ENCODE data around the gene LGI2.
A peak's percentile ranks its signal among the peaks of the same experiment; 100 is the strongest.
"Not testable (repeated sequence)": the region's sequence is repeated elsewhere in the genome, so short reads cannot be mapped to it uniquely, and the experiment has no call there.

LGI2 gene

GRCh38 chr4:25050370-25051078 is 19.8 kb upstream of the LGI2 start:
- DNase-seq (ENCODE audit: low spot score): no peak

GRCh38 chr4:25043548-25043947 is 12.8 kb upstream of the LGI2 start:
- no peak for DNase-seq (ENCODE audit: low spot score)

- no peak for DNase-seq (ENCODE audit: low spot score)
These were observed 2.8 kb upstream of the LGI2 start for GRCh38 chr4:25033526-25033925.

- peak; percentile 24 for DNase-seq (ENCODE audit: low spot score)
These were observed 1.4 kb upstream of the LGI2 start for GRCh38 chr4:25032126-25032525.

- DNase-seq (ENCODE audit: low spot score): no peak
These were observed 403 bp upstream of the LGI2 start for GRCh38 chr4:25031077-25031621.

GRCh38 chr4:25029479-25030276 is 1.1 kb downstream of the LGI2 start:
- no peak for DNase-seq (ENCODE audit: low spot score)

- no peak for DNase-seq (ENCODE audit: low spot score)
These were observed 1.9 kb downstream of the LGI2 start for GRCh38 chr4:25028851-25029250.

- no peak for DNase-seq (ENCODE audit: low spot score)
These were observed 8.0 kb downstream of the LGI2 start for GRCh38 chr4:25022766-25023165.

GRCh38 chr4:25021216-25021615 is 9.5 kb downstream of the LGI2 start:
- no peak for DNase-seq (ENCODE audit: low spot score)

- peak; percentile 59 for DNase-seq (ENCODE audit: low spot score)
These were observed 10.5 kb downstream of the LGI2 start for GRCh38 chr4:25020236-25020635.

GRCh38 chr4:25019501-25019900 is 11.2 kb downstream of the LGI2 start:
- DNase-seq (ENCODE audit: low spot score): no peak

- no peak for DNase-seq (ENCODE audit: low spot score)
These were observed 15.7 kb downstream of the LGI2 start for GRCh38 chr4:25015012-25015411.

- DNase-seq (ENCODE audit: low spot score): not testable (repeated sequence)
These were observed 16.1 kb downstream of the LGI2 start for GRCh38 chr4:25014662-25014983.

- no peak for DNase-seq (ENCODE audit: low spot score)
These were observed 16.7 kb downstream of the LGI2 start for GRCh38 chr4:25013756-25014661.

GRCh38 chr4:25012655-25013054 is 18.1 kb downstream of the LGI2 start:
- DNase-seq (ENCODE audit: low spot score): no peak

- DNase-seq (ENCODE audit: low spot score): no peak
These were observed 19.4 kb downstream of the LGI2 start for GRCh38 chr4:25011135-25011866.

GRCh38 chr4:25007598-25007997 is 23.1 kb downstream of the LGI2 start:
- no peak for DNase-seq (ENCODE audit: low spot score)

GRCh38 chr4:25002681-25003080 is 28.1 kb downstream of the LGI2 start:
- DNase-seq (ENCODE audit: low spot score): no peak

- DNase-seq (ENCODE audit: low spot score): no peak
These were observed 29.2 kb downstream of the LGI2 start for GRCh38 chr4:25001509-25001908.

GRCh38 chr4:25000639-25001038 is 30.1 kb downstream of the LGI2 start:
- no peak for DNase-seq (ENCODE audit: low spot score)

- DNase-seq (ENCODE audit: low spot score): no peak
These were observed 31.2 kb downstream of the LGI2 start for GRCh38 chr4:24999392-25000089.

All from RKO (cell line).